ENCODE data around the gene CFAP77.

- no peak for TF ChIP-seq CTCF (IDR thresholded peaks at IDR 0.05)
- no peak for TF ChIP-seq POLR2A (IDR thresholded peaks at IDR 0.05)
Measured at GRCh38 chr9:132590037-132590317, 180.0 kb downstream of the CFAP77 start.
